ENCODE data around the gene CDC25B. TPM values are rescaled to one million over a fixed set of nuclear protein-coding genes. Genes with fewer than 3 reads are reported as not detected.

Gene CDC25B
- total RNA-seq, 4 donors from 2014 or later = 13.2 to 72.8 (median 25.5) TPM

DNA sequence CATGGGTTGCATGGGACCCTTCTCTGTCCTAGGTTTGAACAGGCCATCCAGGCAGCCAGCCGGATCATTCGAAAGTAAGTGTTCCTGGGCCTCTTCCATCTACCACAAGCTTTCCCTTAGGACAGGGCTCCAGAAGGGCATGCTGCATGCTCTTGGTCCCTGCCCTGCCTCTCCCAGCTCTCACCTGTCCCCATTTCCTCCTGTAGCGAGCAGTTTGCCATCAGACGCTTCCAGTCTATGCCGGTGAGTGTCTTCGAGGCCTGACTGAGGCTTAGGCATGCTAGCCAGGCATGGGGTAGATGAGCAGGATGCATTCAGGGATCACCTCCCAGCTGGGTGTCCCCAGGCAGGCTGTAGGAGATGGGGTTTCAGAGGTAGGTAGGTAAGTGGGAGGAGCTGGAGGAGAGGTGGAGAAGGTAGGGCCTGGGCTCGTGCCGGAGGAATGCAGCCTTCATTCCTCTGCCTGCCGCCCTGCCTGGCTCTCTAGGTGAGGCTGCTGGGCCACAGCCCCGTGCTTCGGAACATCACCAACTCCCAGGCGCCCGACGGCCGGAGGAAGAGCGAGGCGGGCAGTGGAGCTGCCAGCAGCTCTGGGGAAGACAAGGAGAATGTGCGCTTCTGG, 4.3 kb downstream of the CDC25B start:
- no peaks in the 10 kb centered on the region for H3K9me3 ChIP-seq
- H3K4me1 ChIP-seq = peaks cover 0 to 6% of the 10 kb centered on the region in 2 donors
- H3K4me3 ChIP-seq = no peak overlapping the region
- H3K36me3 ChIP-seq = no peaks in the 10 kb centered on the region
- H3K27ac ChIP-seq = peak overlapping the region in 1 of 2 donors; percentile 58
- TF ChIP-seq, protein P1, sequence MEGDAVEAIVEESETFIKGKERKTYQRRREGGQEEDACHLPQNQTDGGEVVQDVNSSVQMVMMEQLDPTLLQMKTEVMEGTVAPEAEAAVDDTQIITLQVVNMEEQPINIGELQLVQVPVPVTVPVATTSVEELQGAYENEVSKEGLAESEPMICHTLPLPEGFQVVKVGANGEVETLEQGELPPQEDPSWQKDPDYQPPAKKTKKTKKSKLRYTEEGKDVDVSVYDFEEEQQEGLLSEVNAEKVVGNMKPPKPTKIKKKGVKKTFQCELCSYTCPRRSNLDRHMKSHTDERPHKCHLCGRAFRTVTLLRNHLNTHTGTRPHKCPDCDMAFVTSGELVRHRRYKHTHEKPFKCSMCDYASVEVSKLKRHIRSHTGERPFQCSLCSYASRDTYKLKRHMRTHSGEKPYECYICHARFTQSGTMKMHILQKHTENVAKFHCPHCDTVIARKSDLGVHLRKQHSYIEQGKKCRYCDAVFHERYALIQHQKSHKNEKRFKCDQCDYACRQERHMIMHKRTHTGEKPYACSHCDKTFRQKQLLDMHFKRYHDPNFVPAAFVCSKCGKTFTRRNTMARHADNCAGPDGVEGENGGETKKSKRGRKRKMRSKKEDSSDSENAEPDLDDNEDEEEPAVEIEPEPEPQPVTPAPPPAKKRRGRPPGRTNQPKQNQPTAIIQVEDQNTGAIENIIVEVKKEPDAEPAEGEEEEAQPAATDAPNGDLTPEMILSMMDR (IDR thresholded peaks at IDR 0.05) = no peak
- TF ChIP-seq POLR2A (IDR thresholded peaks at IDR 0.05) = no peak
- intact Hi-C loops (cut with DNase I; ENCODE audit: low total_unique reads) = no loop called here
- H3K27me3 ChIP-seq = no peaks in the 10 kb centered on the region
- no peak for DNase-seq

DNA sequence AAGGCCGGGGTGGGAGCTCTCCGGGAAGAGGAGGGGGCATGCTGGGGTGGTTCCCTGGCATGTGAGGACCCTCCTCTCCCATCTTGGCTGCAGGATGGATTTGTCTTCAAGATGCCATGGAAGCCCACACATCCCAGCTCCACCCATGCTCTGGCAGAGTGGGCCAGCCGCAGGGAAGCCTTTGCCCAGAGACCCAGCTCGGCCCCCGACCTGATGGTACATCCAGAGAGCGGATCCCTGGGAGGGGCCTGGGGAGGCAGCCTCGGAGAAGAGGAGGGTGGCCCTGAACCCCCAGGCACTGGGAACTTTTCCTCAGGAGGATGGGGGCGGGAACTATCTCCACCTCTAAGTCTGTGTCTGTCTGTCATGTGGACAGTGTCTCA, 4.8 kb downstream of the CDC25B start:
- H3K36me3 ChIP-seq = no peaks in the 10 kb centered on the region
- no peaks in the 10 kb centered on the region for H3K27me3 ChIP-seq
- intact Hi-C loops (cut with DNase I; ENCODE audit: low total_unique reads) = no loop called here
- TF ChIP-seq POLR2A (IDR thresholded peaks at IDR 0.05) = no peak
- TF ChIP-seq, protein P1 (IDR thresholded peaks at IDR 0.05) = no peak
- H3K9me3 ChIP-seq = no peaks in the 10 kb centered on the region
- no peak overlapping the region for H3K27ac ChIP-seq
- peaks cover 0 to 10% of the 10 kb centered on the region in 2 donors for H3K4me1 ChIP-seq
- no peak overlapping the region for H3K4me3 ChIP-seq
- no peak for DNase-seq

DNA sequence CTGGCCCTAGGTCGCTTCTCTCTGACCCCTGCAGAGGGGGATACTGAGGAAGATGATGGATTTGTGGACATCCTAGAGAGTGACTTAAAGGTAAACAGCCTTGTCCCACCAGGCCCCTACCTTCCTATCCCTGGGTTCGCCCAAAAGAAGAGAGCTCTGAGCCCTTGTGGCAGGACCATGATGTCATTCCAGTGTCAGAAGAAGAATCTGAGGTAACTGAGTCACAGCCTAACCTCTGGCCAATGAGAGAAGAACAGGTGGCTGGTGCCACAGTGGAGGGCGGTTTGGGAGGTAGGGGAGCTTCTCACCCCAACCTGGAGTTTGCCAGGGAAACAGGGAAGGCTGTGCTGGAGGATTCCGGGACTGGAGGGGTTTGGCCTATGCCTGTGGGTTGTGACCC, 5.2 kb downstream of the CDC25B start:
- Histone ChIP-seq H3K27ac (no peak overlapping the region), H3K4me3 (no peak overlapping the region), H3K4me1 (peaks cover 0 to 12% of the 10 kb centered on the region in 2 donors), H3K36me3 (no peaks in the 10 kb centered on the region), H3K9me3 (no peaks in the 10 kb centered on the region), H3K27me3 (no peaks in the 10 kb centered on the region)
- TF ChIP-seq, protein P1 (IDR thresholded peaks at IDR 0.05) = no peak
- TF ChIP-seq POLR2A (IDR thresholded peaks at IDR 0.05) = no peak
- intact Hi-C loops (cut with DNase I; ENCODE audit: low total_unique reads) = no loop called here
- DNase-seq = no peak

DNA sequence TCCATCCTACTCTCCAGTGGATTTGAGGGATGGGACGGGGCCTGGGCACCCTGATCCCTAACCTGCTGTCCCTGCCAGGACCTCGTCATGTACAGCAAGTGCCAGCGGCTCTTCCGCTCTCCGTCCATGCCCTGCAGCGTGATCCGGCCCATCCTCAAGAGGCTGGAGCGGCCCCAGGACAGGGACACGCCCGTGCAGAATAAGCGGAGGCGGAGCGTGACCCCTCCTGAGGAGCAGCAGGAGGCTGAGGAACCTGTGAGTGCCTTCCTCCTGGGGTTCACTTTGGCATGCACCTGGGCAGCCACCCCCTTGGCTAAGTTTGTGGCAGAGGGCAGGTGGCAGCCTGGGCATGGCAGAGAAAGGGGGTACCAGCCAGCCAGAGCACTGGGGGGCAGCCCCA, 5.7 kb downstream of the CDC25B start:
- no peak overlapping the region for H3K4me3 ChIP-seq
- TF ChIP-seq, protein P1 (IDR thresholded peaks at IDR 0.05) = no peak
- TF ChIP-seq POLR2A (IDR thresholded peaks at IDR 0.05) = no peak
- no peak for DNase-seq
- no peak overlapping the region for H3K27ac ChIP-seq
- no peaks in the 10 kb centered on the region for H3K9me3 ChIP-seq
- peaks cover under 1 to 17% of the 10 kb centered on the region in 2 donors for H3K4me1 ChIP-seq
- no peaks in the 10 kb centered on the region for H3K36me3 ChIP-seq
- no peaks in the 10 kb centered on the region for H3K27me3 ChIP-seq
- intact Hi-C loops (cut with DNase I; ENCODE audit: low total_unique reads) = no loop called here

DNA sequence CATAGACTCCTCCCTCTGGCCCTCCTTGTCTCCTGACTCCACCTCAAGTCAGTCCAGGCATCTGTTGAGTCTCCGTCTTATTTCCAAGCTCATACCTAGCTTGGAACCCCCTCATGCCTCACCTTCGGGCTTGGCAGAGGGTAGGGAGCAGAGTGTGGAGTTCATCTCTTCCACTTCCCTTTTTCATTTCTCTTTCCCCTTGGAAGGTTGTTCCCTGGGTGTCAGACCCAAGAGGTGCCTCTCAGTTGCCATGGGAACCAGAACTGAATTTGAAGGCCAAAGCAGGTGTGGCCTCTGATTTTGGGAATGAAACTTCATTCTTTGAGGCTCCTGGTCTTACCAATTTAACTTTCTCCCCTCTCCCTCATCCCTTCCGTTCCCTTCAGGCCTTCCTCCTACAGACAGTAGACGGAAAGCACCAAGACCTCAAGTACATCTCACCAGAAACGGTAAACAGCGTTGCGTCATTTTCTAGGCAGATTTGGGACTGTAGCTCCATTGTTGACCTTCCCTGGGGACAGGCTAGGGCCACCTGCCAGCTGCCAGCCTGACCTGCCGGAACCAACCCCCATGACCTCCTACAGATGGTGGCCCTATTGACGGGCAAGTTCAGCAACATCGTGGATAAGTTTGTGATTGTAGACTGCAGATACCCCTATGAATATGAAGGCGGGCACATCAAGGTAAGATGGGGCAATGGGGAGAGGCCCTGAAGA, 6.6 kb downstream of the CDC25B start:
- no peaks in the 10 kb centered on the region for H3K9me3 ChIP-seq
- no peak overlapping the region for H3K27ac ChIP-seq
- TF ChIP-seq, protein P1 (IDR thresholded peaks at IDR 0.05) = no peak
- no peak for TF ChIP-seq POLR2A (IDR thresholded peaks at IDR 0.05)
- no peaks in the 10 kb centered on the region for H3K36me3 ChIP-seq
- DNase-seq = no peak
- no peaks in the 10 kb centered on the region for H3K27me3 ChIP-seq
- no peak overlapping the region for H3K4me3 ChIP-seq
- peaks cover 6 to 25% of the 10 kb centered on the region in 2 donors for H3K4me1 ChIP-seq
- intact Hi-C loops (cut with DNase I; ENCODE audit: low total_unique reads) = no loop called here
